ENCODE results near the gene KPNA5.
"Not testable (repeated sequence)": the region's sequence is repeated elsewhere in the genome, so short reads cannot be mapped to it uniquely, and the experiment has no call there.

KPNA5 gene

DNA sequence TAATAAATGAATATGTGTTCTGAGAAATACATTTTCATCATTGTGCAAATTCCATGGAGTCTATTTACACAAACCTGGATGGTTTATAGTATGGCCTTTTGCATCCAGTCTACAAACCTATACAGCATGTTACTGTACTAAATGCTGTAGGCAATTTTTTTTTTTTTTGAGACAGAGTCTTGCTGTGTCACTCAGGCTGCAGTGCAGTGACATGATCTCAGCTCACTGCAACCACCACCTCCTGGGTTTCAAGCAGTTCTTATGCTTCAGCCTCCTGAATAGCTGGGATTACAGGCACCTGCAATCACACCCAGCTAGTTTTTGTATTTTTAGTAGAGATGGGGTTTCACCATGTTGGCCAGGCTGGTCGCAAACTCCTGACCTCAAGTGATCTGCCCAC, 22.9 kb downstream of the KPNA5 start:
- not testable (repeated sequence) for H3K9ac ChIP-seq (ENCODE audit: low read depth, low read length)
- H3K36me3 ChIP-seq (ENCODE audit: insufficient read depth, low read depth, low read length) = peaks cover 78% of the 10 kb centered on the region

DNA sequence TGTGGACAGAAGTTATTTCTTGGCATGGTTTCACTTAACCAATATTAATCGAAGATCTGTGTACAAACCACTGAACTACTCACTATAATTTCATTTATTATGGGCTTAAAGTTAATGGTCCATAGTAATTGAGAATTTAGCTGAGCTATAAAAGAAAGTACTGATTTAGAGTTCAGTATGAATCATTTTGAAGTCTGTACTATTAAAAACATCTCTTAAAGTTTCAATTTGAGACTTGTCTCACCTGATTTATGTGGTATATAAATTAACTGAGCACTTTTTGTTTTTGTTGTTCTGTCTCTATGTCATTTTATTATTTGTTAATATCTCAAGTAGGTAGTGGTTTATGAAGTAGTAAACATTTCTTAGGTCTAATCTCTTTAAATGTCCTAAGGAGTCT, 24.9 kb downstream of the KPNA5 start:
- Histone ChIP-seq H3K36me3 (ENCODE audit: insufficient read depth, low read depth, low read length) (peaks cover 64% of the 10 kb centered on the region), H3K4me3 (ENCODE audit: low read length) (no peak overlapping the region), H3K27ac (ENCODE audit: low read length) (no peak overlapping the region), H3K27me3 (ENCODE audit: insufficient read depth, low read length) (no peaks in the 10 kb centered on the region), H3K9ac (ENCODE audit: low read depth, low read length) (no peak overlapping the region), H3K4me1 (ENCODE audit: insufficient read depth, low read length) (no peaks in the 10 kb centered on the region), H3K9me3 (ENCODE audit: insufficient read depth, low read depth, low read length) (no peaks in the 10 kb centered on the region)

More for the DNA sequence above, 22.9 kb downstream of the KPNA5 start:
- not testable (repeated sequence) for H3K4me1 ChIP-seq (ENCODE audit: insufficient read depth, low read length); H3K27ac ChIP-seq (ENCODE audit: low read length); H3K4me3 ChIP-seq (ENCODE audit: low read length); H3K27me3 ChIP-seq (ENCODE audit: insufficient read depth, low read length); H3K9me3 ChIP-seq (ENCODE audit: insufficient read depth, low read depth, low read length)

DNA sequence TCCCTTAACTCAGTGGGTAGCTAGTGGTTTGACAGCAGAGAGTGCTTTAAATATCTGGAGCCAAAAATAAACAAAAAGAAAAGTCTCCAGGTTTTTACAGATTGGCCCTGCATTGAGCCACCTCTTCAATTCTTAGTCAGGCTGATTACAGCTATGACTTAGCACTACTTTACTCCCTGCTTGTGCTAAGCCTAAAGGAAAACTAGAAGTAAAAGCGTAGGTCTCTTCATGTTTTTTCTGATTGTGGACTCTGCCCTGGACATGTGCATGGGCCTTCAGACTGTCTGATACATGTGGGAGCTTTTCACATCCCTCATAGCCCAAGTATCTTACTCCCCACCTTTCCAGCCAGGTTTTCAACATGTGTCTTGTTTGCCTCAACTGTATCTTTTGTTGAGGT, 33.3 kb downstream of the KPNA5 start:
- no peak overlapping the region for H3K4me3 ChIP-seq (ENCODE audit: low read length)
- no peaks in the 10 kb centered on the region for H3K27me3 ChIP-seq (ENCODE audit: insufficient read depth, low read length)
- no peak overlapping the region for H3K9ac ChIP-seq (ENCODE audit: low read depth, low read length)
- no peaks in the 10 kb centered on the region for H3K4me1 ChIP-seq (ENCODE audit: insufficient read depth, low read length)
- H3K9me3 ChIP-seq (ENCODE audit: insufficient read depth, low read depth, low read length) = no peaks in the 10 kb centered on the region
- H3K27ac ChIP-seq (ENCODE audit: low read length) = no peak overlapping the region
- peaks cover 51% of the 10 kb centered on the region for H3K36me3 ChIP-seq (ENCODE audit: insufficient read depth, low read depth, low read length)

DNA sequence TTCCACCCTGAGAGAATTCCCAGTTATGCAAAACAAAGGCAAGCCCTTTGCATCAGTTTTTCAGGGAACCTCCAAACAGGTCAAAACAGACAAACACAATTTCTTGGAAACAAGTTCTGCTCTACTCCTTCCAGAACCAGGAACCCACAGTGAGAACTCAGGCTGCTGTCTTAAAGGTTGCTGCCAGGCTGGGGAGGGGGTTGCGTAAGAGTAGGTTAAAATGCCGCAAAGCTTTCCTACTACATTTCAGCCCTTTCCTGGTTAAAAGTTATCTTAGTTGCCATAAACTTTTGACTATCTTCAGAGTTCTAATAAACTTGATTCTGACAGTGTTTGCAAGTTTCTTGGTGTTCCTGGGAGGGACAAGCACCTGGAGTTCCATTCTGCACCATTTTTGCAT, 33.8 kb downstream of the KPNA5 start:
- H3K9ac ChIP-seq (ENCODE audit: low read depth, low read length) = no peak overlapping the region
- H3K4me3 ChIP-seq (ENCODE audit: low read length) = no peak overlapping the region
- no peaks in the 10 kb centered on the region for H3K4me1 ChIP-seq (ENCODE audit: insufficient read depth, low read length)
- H3K9me3 ChIP-seq (ENCODE audit: insufficient read depth, low read depth, low read length) = no peaks in the 10 kb centered on the region
- peaks cover 56% of the 10 kb centered on the region for H3K36me3 ChIP-seq (ENCODE audit: insufficient read depth, low read depth, low read length)
- no peaks in the 10 kb centered on the region for H3K27me3 ChIP-seq (ENCODE audit: insufficient read depth, low read length)
- H3K27ac ChIP-seq (ENCODE audit: low read length) = no peak overlapping the region

DNA sequence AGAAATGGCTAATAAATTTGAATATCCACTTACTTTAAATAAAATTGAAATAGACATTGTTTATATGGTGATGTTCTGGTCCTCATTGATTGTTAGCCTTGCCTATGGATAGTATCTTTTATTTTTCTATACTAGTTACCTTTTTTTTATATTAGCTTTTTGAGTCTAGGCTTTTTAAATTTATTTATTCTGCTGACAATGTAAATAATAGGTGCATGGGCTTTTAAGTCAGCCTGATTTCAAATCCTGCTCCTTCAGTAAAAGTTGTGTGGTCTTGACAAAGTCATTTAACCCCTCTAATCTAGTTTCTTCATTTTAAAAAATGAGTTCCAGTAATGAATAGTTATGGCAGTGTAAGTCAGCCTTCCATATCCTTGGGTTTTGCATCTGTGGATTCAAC, 45.9 kb downstream of the KPNA5 start:
- no peaks in the 10 kb centered on the region for H3K9me3 ChIP-seq (ENCODE audit: insufficient read depth, low read depth, low read length)
- no peaks in the 10 kb centered on the region for H3K27me3 ChIP-seq (ENCODE audit: insufficient read depth, low read length)
- peaks cover 85% of the 10 kb centered on the region for H3K36me3 ChIP-seq (ENCODE audit: insufficient read depth, low read depth, low read length)
- H3K4me3 ChIP-seq (ENCODE audit: low read length) = no peak overlapping the region
- no peaks in the 10 kb centered on the region for H3K4me1 ChIP-seq (ENCODE audit: insufficient read depth, low read length)
- no peak overlapping the region for H3K27ac ChIP-seq (ENCODE audit: low read length)
- H3K9ac ChIP-seq (ENCODE audit: low read depth, low read length) = no peak overlapping the region

DNA sequence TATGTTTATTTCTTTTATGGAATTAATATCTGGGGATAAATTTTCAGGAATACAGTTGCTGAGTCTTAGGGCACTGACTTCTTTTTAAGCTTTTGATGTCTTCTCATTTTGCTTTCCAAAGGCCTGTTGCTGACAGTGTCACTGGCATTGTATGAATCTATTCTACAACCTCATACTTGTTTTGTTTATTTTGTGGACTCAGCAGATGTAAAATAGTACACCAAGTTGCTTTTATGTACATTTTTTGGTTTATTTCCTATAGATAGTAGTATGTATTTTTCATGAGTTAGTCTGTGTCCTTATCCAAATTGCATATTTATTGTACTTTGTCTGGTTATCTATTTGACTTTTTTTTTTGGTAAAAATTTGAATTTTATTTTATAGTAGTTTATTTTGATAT, 49.5 kb downstream of the KPNA5 start:
- H3K4me1 ChIP-seq (ENCODE audit: insufficient read depth, low read length) = no peaks in the 10 kb centered on the region
- peaks cover 67% of the 10 kb centered on the region for H3K36me3 ChIP-seq (ENCODE audit: insufficient read depth, low read depth, low read length)
- H3K27ac ChIP-seq (ENCODE audit: low read length) = no peak overlapping the region
- H3K4me3 ChIP-seq (ENCODE audit: low read length) = no peak overlapping the region
- no peak overlapping the region for H3K9ac ChIP-seq (ENCODE audit: low read depth, low read length)
- H3K27me3 ChIP-seq (ENCODE audit: insufficient read depth, low read length) = no peaks in the 10 kb centered on the region
- 0 out of 2 replicates have a peak, but pooled peaks cover 3% of the 10 kb centered on the region for H3K9me3 ChIP-seq (ENCODE audit: insufficient read depth, low read depth, low read length)

DNA sequence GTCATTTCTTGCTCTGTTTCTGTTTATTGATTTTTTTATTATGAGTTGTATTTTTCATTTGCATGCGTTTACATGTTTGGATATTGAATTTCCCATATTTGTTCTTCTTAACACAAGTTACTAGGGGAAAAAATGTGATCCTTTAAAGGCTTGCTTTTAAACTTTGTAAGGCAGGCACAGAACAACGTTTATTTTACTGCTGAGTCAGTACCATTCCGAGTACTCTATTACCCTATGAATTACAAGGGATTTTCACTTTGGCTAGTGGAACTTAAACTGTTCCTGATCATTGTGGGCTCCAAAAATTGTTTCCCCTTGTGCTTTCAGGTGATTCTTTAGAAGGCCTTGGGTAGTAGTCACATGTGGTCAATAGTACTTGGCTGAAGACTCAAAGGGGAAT, 56.0 kb downstream of the KPNA5 start:
- H3K4me3 ChIP-seq (ENCODE audit: low read length) = no peak overlapping the region
- H3K9ac ChIP-seq (ENCODE audit: low read depth, low read length) = no peak overlapping the region
- H3K27ac ChIP-seq (ENCODE audit: low read length) = no peak overlapping the region
- no peaks in the 10 kb centered on the region for H3K4me1 ChIP-seq (ENCODE audit: insufficient read depth, low read length)
- peaks cover 11% of the 10 kb centered on the region; the same call in 1 of the 2 replicates for H3K9me3 ChIP-seq (ENCODE audit: insufficient read depth, low read depth, low read length)
- no peaks in the 10 kb centered on the region for H3K27me3 ChIP-seq (ENCODE audit: insufficient read depth, low read length)
- peaks cover 14% of the 10 kb centered on the region; the same call in 1 of the 2 replicates for H3K36me3 ChIP-seq (ENCODE audit: insufficient read depth, low read depth, low read length)

DNA sequence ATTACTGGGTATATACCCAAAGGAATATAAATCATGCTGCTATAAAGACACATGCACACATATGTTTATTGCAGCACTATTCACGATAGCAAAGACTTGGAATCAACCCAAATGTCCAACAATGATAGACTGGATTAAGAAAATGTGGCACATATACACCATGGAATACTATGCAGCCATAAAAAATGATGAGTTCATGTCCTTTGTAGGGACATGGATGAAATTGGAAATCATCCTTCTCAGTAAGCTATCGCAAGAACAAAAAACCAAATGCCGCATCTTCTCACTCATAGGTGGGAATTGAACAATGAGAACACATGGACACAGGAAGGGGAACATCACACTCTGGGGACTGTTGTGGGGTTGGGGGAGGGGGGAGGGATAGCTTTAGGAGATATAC, 59.5 kb downstream of the KPNA5 start:
- H3K4me3 ChIP-seq (ENCODE audit: low read length); H3K36me3 ChIP-seq (ENCODE audit: insufficient read depth, low read depth, low read length); H3K4me1 ChIP-seq (ENCODE audit: insufficient read depth, low read length); H3K27me3 ChIP-seq (ENCODE audit: insufficient read depth, low read length); H3K9ac ChIP-seq (ENCODE audit: low read depth, low read length); H3K9me3 ChIP-seq (ENCODE audit: insufficient read depth, low read depth, low read length); H3K27ac ChIP-seq (ENCODE audit: low read length): not testable (repeated sequence)

DNA sequence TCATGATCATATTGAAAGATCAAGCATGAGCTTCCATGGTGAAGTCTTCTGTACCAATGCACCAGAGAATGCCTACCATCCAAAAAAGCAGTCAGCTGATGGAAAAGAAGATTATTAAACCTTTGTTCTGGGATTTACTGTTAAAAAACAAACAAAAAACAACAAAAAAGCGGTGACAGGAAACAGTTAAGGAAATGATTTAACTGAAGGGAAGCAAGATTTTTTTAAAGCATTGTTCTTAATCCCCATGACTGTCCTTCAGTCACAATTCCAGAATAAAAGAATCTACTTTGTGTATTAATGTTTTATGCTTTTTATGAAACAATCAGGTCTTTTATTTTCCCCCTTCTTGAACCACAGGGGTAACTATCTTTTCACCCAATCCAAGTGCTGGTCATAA, 60.6 kb downstream of the KPNA5 start:
- Histone ChIP-seq H3K27ac (ENCODE audit: low read length) (no peak overlapping the region), H3K9ac (ENCODE audit: low read depth, low read length) (no peak overlapping the region), H3K36me3 (ENCODE audit: insufficient read depth, low read depth, low read length) (0 out of 2 replicates have a peak, but pooled peaks cover 5% of the 10 kb centered on the region), H3K9me3 (ENCODE audit: insufficient read depth, low read depth, low read length) (peaks cover 8% of the 10 kb centered on the region; the same call in 1 of the 2 replicates), H3K4me1 (ENCODE audit: insufficient read depth, low read length) (no peaks in the 10 kb centered on the region), H3K27me3 (ENCODE audit: insufficient read depth, low read length) (no peaks in the 10 kb centered on the region), H3K4me3 (ENCODE audit: low read length) (no peak overlapping the region)

DNA sequence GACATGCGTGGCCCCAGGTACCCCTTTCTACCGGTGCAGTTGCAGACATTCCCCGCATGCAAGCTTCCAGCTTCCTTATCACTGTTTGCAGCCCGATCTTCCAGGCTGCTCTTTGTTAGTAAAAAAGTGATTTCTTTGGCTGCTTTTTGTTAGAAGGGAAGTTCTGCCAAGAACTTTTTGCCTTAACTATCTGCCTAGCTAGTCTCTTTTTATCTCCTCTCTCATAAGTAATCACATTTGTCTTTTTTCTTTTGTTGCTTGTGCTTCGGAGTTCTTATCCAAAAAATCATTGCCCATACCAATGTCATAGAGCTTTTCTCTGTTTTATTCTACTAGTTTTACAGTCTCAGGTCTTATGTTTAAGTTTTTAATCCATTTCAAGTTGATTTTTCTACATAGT, 64.2 kb downstream of the KPNA5 start:
- Histone ChIP-seq H3K27ac (ENCODE audit: low read length) (no peak overlapping the region), H3K9ac (ENCODE audit: low read depth, low read length) (no peak overlapping the region), H3K27me3 (ENCODE audit: insufficient read depth, low read length) (no peaks in the 10 kb centered on the region), H3K4me3 (ENCODE audit: low read length) (no peak overlapping the region), H3K9me3 (ENCODE audit: insufficient read depth, low read depth, low read length) (no peaks in the 10 kb centered on the region), H3K4me1 (ENCODE audit: insufficient read depth, low read length) (no peaks in the 10 kb centered on the region), H3K36me3 (ENCODE audit: insufficient read depth, low read depth, low read length) (no peaks in the 10 kb centered on the region)

DNA sequence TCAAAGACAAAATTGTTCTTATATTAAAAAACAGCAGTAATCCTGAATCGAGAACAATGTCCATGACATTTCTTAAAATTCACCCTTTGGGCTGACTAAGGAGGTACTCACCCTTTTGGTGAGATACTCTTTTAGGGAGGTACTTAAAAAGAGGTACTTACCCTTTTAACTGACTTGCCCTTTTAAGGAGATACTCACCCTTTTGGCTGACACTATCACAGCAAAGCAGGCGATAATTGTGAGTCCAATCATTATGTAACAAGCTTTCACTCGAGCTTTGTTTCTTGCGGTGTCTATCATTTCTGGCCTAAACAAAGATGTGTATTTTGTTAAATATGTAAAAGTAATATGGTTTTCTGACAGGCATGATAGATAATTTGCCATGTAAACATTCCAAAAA, 80.8 kb downstream of the KPNA5 start:
- Histone ChIP-seq H3K4me1 (ENCODE audit: insufficient read depth, low read length) (peaks cover 4% of the 10 kb centered on the region; the same call in 1 of the 2 replicates), H3K4me3 (ENCODE audit: low read length) (no peak overlapping the region), H3K27me3 (ENCODE audit: insufficient read depth, low read length) (peaks cover 38% of the 10 kb centered on the region), H3K27ac (ENCODE audit: low read length) (no peak overlapping the region), H3K9me3 (ENCODE audit: insufficient read depth, low read depth, low read length) (no peaks in the 10 kb centered on the region), H3K36me3 (ENCODE audit: insufficient read depth, low read depth, low read length) (no peaks in the 10 kb centered on the region), H3K9ac (ENCODE audit: low read depth, low read length) (no peak overlapping the region)

DNA sequence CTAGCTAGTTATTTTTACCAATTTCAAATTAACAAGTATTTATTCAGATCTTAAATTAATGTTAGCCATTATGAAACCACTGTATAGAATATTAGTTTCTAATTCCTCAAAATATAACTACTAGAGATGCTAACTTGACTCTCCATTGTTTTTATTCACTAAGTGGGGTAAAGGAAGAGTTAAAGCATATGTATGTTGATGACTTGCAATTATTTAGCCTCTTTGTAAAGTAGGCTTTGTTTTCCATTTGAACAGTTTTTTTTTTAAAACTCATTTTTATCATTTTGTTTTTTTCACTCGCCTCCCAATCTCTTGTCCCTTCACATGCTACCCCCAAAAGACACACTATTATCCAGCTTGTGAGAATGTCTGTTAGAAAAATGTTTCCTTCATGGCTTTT, 81.2 kb downstream of the KPNA5 start:
- Histone ChIP-seq H3K27me3 (ENCODE audit: insufficient read depth, low read length) (peaks cover 43% of the 10 kb centered on the region), H3K4me1 (ENCODE audit: insufficient read depth, low read length) (peaks cover 4% of the 10 kb centered on the region; the same call in 1 of the 2 replicates), H3K4me3 (ENCODE audit: low read length) (no peak overlapping the region), H3K9ac (ENCODE audit: low read depth, low read length) (no peak overlapping the region), H3K9me3 (ENCODE audit: insufficient read depth, low read depth, low read length) (no peaks in the 10 kb centered on the region), H3K27ac (ENCODE audit: low read length) (no peak overlapping the region), H3K36me3 (ENCODE audit: insufficient read depth, low read depth, low read length) (no peaks in the 10 kb centered on the region)

DNA sequence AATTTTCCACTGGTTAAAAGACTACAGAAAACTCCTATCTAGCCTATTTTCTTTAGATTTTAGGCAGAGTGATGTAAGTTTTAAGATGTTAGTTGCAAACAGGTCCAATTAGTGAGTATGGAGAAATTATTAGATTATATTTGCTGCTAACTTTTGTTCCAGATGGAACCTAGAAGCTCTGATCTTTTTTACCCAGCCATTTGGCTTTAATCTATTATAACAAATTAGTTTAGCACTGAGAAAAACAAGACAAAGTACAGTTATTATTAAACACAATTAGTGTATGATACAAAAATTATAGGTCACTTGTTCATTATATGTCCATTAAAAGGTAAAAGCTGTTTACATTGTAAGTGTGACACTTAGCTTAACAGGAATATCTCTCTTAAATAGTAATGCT, 82.0 kb downstream of the KPNA5 start:
- H3K36me3 ChIP-seq (ENCODE audit: insufficient read depth, low read depth, low read length) = no peaks in the 10 kb centered on the region
- H3K27ac ChIP-seq (ENCODE audit: low read length) = no peak overlapping the region
- H3K9ac ChIP-seq (ENCODE audit: low read depth, low read length) = no peak overlapping the region
- H3K27me3 ChIP-seq (ENCODE audit: insufficient read depth, low read length) = peaks cover 47% of the 10 kb centered on the region
- H3K9me3 ChIP-seq (ENCODE audit: insufficient read depth, low read depth, low read length) = no peaks in the 10 kb centered on the region
- H3K4me1 ChIP-seq (ENCODE audit: insufficient read depth, low read length) = peaks cover 4% of the 10 kb centered on the region; the same call in 1 of the 2 replicates
- no peak overlapping the region for H3K4me3 ChIP-seq (ENCODE audit: low read length)
